Activated CD8-positive, alpha-beta memory T cell treated with anti-CD3 and anti-CD28 coated beads for 48 hours (primary cell): Measurements from ENCODE around the gene FILIP1L.
"Not testable (repeated sequence)": the region's sequence is repeated elsewhere in the genome, so short reads cannot be mapped to it uniquely, and the experiment has no call there.

Experiments used
- DNase-seq, 3 experiments: peaks; one replicate each; pipeline ENCODE4 v3.0.0-alpha.2; 2020; ENCODE audit warnings: low read depth in 2 of 3, low spot score in 2 of 3

FILIP1L gene

GRCh38 chr3:100099621-100100020, 14.7 kb downstream of the FILIP1L start:
- no peak for DNase-seq

GRCh38 chr3:100098784-100099070, 15.6 kb downstream of the FILIP1L start:
- no peak for DNase-seq

GRCh38 chr3:100097919-100098783, 16.1 kb downstream of the FILIP1L start:
- DNase-seq: no peak

- DNase-seq: no peak
Observed at GRCh38 chr3:100096866-100097265, 17.4 kb downstream of the FILIP1L start.

GRCh38 chr3:100096286-100096685, 18.0 kb downstream of the FILIP1L start:
- DNase-seq: not testable (repeated sequence)

- DNase-seq: no peak
Observed at GRCh38 chr3:100093831-100094230, 20.5 kb downstream of the FILIP1L start.

- DNase-seq: no peak
Observed at GRCh38 chr3:100090669-100091005, 23.7 kb downstream of the FILIP1L start.

GRCh38 chr3:100089812-100090668, 24.3 kb downstream of the FILIP1L start:
- DNase-seq: no peak

- DNase-seq: no peak
Observed at GRCh38 chr3:100088735-100089368, 25.4 kb downstream of the FILIP1L start.

GRCh38 chr3:100087198-100087597, 27.1 kb downstream of the FILIP1L start:
- DNase-seq: no peak

- DNase-seq: no peak
Observed at GRCh38 chr3:100086401-100086800, 27.9 kb downstream of the FILIP1L start.

GRCh38 chr3:100084100-100084806, 30.0 kb downstream of the FILIP1L start:
- DNase-seq: no peak

- DNase-seq: no peak
Observed at GRCh38 chr3:100083209-100083608, 31.1 kb downstream of the FILIP1L start.

- no peak for DNase-seq
Observed at GRCh38 chr3:100082714-100083113, 31.6 kb downstream of the FILIP1L start.

GRCh38 chr3:100081986-100082692, 32.2 kb downstream of the FILIP1L start:
- no peak for DNase-seq

- DNase-seq: no peak
Observed at GRCh38 chr3:100081311-100081710, 33.0 kb downstream of the FILIP1L start.

- no peak for DNase-seq
Observed at GRCh38 chr3:100080573-100080972, 33.7 kb downstream of the FILIP1L start.

- no peak for DNase-seq
Observed at GRCh38 chr3:100079328-100079727, 35.0 kb downstream of the FILIP1L start.

- no peak for DNase-seq
Observed at GRCh38 chr3:100076731-100077529, 37.4 kb downstream of the FILIP1L start.
